Measurements from ENCODE around the gene ANKRD12. TPM values are rescaled to one million over a fixed set of nuclear protein-coding genes. Genes with fewer than 3 reads are reported as not detected.
A peak's percentile ranks its signal among the peaks of the same experiment; 100 is the strongest.

The ANKRD12 gene
- total RNA-seq, 1 experiment from 2014 or later: 43.4 TPM

DNA sequence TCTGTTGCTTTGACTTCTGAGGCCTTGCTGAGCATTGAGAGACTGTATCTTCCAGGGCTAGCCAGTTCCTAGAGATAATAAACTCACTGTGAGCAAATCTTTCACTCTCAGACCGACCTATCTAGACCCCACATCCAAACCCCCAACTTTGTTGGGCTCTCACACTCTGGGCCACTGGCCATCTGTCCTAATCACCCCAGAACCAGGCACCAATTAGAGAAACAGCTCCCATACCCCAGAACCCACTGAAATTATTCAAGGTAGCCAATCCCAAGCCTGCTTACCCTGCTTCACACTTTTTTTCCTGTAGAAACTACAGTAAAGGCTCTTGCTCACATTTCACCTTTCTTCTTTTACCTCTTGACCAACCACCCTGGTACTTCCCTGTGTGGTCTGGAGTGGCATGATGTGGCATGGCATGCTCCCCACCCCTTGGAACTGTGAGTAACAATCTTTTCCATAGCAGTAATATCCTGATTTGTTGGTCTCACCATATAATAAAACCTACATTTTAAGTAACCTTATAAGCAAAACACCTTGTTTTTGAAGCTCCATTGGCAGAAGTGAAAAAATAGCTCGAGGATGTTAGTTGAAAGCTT is 55.2 kb downstream of the ANKRD12 start:
- POLR2A ChIA-PET: no interaction called here
- no peaks in the 10 kb centered on the region for H3K9me3 Mint-ChIP-seq
- CTCF ChIA-PET: no interaction called here
- no peak overlapping the region for H3K4me3 Mint-ChIP-seq
- peak overlapping the region; percentile 39 for H3K27ac Mint-ChIP-seq
- peaks cover 9% of the 10 kb centered on the region for H3K36me3 Mint-ChIP-seq
- TF ChIP-seq ETV6 (CRISPR knock-in tag; IDR thresholded peaks at IDR 0.05) (no peak), TP53 (CRISPR knock-in tag; IDR thresholded peaks at IDR 0.05) (no peak), ZNF425 (CRISPR knock-in tag; conservative IDR thresholded peaks at IDR 0.05) (no peak), TCF7 (CRISPR knock-in tag; IDR thresholded peaks at IDR 0.05; ENCODE audit: low read depth) (no peak), PRRX2 (CRISPR knock-in tag; IDR thresholded peaks at IDR 0.05) (no peak), GRHL2 (CRISPR knock-in tag; IDR thresholded peaks at IDR 0.05; ENCODE audit: insufficient replicate concordance, severe bottlenecking) (no peak)
- TF ChIP-seq, protein P1, sequence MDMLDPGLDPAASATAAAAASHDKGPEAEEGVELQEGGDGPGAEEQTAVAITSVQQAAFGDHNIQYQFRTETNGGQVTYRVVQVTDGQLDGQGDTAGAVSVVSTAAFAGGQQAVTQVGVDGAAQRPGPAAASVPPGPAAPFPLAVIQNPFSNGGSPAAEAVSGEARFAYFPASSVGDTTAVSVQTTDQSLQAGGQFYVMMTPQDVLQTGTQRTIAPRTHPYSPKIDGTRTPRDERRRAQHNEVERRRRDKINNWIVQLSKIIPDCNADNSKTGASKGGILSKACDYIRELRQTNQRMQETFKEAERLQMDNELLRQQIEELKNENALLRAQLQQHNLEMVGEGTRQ (CRISPR knock-in tag; IDR thresholded peaks at IDR 0.05): no peak
- DNase-seq (ENCODE audit: low spot score): no peak
- no peak for ATAC-seq
- no peaks in the 10 kb centered on the region for H3K27me3 Mint-ChIP-seq (ENCODE audit: low read depth)
- peaks cover 2% of the 10 kb centered on the region; the same call in 1 of the 2 replicates for H3K4me1 Mint-ChIP-seq

GRCh38 chr18:9193031-9193430 is 56.5 kb downstream of the ANKRD12 start:
- peaks cover 9% of the 10 kb centered on the region for H3K36me3 Mint-ChIP-seq
- no peaks in the 10 kb centered on the region for H3K27me3 Mint-ChIP-seq (ENCODE audit: low read depth)
- H3K27ac Mint-ChIP-seq: no peak overlapping the region
- TF ChIP-seq NFE2L1 (CRISPR knock-in tag; IDR thresholded peaks at IDR 0.05): no peak
- TF ChIP-seq, protein P2, sequence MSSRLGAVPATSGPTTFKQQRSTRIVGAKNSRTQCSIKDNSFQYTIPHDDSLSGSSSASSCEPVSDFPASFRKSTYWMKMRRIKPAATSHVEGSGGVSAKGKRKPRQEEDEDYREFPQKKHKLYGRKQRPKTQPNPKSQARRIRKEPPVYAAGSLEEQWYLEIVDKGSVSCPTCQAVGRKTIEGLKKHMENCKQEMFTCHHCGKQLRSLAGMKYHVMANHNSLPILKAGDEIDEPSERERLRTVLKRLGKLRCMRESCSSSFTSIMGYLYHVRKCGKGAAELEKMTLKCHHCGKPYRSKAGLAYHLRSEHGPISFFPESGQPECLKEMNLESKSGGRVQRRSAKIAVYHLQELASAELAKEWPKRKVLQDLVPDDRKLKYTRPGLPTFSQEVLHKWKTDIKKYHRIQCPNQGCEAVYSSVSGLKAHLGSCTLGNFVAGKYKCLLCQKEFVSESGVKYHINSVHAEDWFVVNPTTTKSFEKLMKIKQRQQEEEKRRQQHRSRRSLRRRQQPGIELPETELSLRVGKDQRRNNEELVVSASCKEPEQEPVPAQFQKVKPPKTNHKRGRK (CRISPR knock-in tag; IDR thresholded peaks at IDR 0.05; ENCODE audit: borderline replicate concordance): no peak
- no peak for TF ChIP-seq NR3C1 (CRISPR knock-in tag; conservative IDR thresholded peaks at IDR 0.05; ENCODE audit: low read depth)
- TF ChIP-seq RELA (CRISPR knock-in tag; IDR thresholded peaks at IDR 0.05; ENCODE audit: borderline replicate concordance): no peak
- TF ChIP-seq MXD4 (CRISPR knock-in tag; IDR thresholded peaks at IDR 0.05; ENCODE audit: borderline replicate concordance): no peak
- TF ChIP-seq, protein P3, sequence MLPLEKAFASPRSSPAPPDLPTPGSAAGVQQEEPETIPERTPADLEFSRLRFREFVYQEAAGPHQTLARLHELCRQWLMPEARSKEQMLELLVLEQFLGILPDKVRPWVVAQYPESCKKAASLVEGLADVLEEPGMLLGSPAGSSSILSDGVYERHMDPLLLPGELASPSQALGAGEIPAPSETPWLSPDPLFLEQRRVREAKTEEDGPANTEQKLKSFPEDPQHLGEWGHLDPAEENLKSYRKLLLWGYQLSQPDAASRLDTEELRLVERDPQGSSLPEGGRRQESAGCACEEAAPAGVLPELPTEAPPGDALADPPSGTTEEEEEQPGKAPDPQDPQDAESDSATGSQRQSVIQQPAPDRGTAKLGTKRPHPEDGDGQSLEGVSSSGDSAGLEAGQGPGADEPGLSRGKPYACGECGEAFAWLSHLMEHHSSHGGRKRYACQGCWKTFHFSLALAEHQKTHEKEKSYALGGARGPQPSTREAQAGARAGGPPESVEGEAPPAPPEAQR (CRISPR knock-in tag; IDR thresholded peaks at IDR 0.05): no peak
- no peak for TF ChIP-seq ZNF232 (CRISPR knock-in tag; IDR thresholded peaks at IDR 0.05)
- TF ChIP-seq AR (CRISPR knock-in tag; IDR thresholded peaks at IDR 0.05): no peak
- TF ChIP-seq TCF7 (CRISPR knock-in tag; IDR thresholded peaks at IDR 0.05; ENCODE audit: low read depth): no peak
- TF ChIP-seq JAZF1 (CRISPR knock-in tag; IDR thresholded peaks at IDR 0.05): no peak
- TF ChIP-seq CBFB (CRISPR knock-in tag; IDR thresholded peaks at IDR 0.05; ENCODE audit: low read depth): no peak
- TF ChIP-seq, protein P4, sequence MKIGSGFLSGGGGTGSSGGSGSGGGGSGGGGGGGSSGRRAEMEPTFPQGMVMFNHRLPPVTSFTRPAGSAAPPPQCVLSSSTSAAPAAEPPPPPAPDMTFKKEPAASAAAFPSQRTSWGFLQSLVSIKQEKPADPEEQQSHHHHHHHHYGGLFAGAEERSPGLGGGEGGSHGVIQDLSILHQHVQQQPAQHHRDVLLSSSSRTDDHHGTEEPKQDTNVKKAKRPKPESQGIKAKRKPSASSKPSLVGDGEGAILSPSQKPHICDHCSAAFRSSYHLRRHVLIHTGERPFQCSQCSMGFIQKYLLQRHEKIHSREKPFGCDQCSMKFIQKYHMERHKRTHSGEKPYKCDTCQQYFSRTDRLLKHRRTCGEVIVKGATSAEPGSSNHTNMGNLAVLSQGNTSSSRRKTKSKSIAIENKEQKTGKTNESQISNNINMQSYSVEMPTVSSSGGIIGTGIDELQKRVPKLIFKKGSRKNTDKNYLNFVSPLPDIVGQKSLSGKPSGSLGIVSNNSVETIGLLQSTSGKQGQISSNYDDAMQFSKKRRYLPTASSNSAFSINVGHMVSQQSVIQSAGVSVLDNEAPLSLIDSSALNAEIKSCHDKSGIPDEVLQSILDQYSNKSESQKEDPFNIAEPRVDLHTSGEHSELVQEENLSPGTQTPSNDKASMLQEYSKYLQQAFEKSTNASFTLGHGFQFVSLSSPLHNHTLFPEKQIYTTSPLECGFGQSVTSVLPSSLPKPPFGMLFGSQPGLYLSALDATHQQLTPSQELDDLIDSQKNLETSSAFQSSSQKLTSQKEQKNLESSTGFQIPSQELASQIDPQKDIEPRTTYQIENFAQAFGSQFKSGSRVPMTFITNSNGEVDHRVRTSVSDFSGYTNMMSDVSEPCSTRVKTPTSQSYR (CRISPR knock-in tag; IDR thresholded peaks at IDR 0.05): no peak
- no peak for TF ChIP-seq ZNF263 (CRISPR knock-in tag; IDR thresholded peaks at IDR 0.05; ENCODE audit: low read depth)
- POLR2A ChIA-PET: no interaction called here
- H3K4me1 Mint-ChIP-seq: peaks cover 5% of the 10 kb centered on the region; the same call in 1 of the 2 replicates
- CTCF ChIA-PET: interaction anchor here (0.7 kb wide), 1 partner anchor 211 kb away, joined by 3 read pairs; no protein-coding TSS in a partner anchor
- DNase-seq (ENCODE audit: low spot score): no peak
- no peak overlapping the region for H3K4me3 Mint-ChIP-seq
- no peaks in the 10 kb centered on the region for H3K9me3 Mint-ChIP-seq
- ATAC-seq: no peak
